Measurements from ENCODE around the gene CPE.

Gene CPE

DNA sequence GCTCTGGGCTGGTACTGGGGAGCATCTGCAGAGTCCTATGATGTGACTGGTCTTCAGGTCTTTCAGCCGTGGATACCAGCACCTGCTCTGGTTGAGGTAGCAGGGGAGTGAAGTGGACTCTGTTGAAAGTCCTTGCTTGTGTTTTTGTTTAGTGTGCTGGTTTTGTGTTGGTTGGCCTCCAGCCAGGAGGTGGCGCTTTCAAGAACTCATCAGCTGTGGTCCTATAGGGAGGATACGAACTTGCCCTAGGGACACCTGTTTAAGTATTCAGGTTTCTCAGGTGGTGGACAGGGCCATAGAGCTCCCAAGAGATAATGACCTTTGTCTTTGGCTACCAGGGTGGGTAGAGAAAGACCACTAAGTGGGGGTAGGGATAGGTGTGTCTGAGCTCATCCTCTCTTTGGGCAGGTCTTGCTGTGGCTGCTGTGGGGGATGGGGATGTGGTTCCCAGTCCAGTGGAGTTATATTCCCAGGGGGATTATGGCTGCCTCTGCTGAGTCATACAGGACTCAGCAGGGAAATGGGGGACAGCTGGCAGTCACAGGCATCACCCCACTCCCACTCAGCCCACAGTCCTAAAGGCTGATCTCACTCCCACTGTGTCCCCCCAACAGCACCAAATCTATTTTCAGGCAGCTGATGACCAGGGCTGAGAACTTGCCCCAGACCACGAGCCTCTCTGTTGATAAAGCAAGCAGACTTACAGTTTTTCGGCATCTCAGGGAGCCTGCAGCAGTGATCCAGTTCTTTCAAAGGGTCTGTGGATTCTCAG lies 27.3 kb upstream of the CPE start:
- DNase-seq (ENCODE audit: low read depth in 1 of 2, low spot score in 1 of 2) = no peak
- Histone ChIP-seq H3K4me3 (replicated peaks; ENCODE audit: insufficient read depth, low read length) (no peak overlapping the region), H3K27ac (replicated peaks) (no peak overlapping the region), H3K27me3 (ENCODE audit: insufficient read depth, poor library complexity, severe bottlenecking) (no peaks in the 10 kb centered on the region)
- no peak for TF ChIP-seq GABPA (IDR thresholded peaks at IDR 0.05; ENCODE audit: low read depth)
- TF ChIP-seq, protein P1, sequence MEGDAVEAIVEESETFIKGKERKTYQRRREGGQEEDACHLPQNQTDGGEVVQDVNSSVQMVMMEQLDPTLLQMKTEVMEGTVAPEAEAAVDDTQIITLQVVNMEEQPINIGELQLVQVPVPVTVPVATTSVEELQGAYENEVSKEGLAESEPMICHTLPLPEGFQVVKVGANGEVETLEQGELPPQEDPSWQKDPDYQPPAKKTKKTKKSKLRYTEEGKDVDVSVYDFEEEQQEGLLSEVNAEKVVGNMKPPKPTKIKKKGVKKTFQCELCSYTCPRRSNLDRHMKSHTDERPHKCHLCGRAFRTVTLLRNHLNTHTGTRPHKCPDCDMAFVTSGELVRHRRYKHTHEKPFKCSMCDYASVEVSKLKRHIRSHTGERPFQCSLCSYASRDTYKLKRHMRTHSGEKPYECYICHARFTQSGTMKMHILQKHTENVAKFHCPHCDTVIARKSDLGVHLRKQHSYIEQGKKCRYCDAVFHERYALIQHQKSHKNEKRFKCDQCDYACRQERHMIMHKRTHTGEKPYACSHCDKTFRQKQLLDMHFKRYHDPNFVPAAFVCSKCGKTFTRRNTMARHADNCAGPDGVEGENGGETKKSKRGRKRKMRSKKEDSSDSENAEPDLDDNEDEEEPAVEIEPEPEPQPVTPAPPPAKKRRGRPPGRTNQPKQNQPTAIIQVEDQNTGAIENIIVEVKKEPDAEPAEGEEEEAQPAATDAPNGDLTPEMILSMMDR (IDR thresholded peaks at IDR 0.05; ENCODE audit: insufficient read depth, low read length) = no peak
- TF ChIP-seq POLR2AphosphoS5 (IDR thresholded peaks at IDR 0.05; ENCODE audit: low read depth) = no peak
- no peak for TF ChIP-seq SPI1 (IDR thresholded peaks at IDR 0.05; ENCODE audit: borderline replicate concordance, low read depth)
- TF ChIP-seq, protein P2, sequence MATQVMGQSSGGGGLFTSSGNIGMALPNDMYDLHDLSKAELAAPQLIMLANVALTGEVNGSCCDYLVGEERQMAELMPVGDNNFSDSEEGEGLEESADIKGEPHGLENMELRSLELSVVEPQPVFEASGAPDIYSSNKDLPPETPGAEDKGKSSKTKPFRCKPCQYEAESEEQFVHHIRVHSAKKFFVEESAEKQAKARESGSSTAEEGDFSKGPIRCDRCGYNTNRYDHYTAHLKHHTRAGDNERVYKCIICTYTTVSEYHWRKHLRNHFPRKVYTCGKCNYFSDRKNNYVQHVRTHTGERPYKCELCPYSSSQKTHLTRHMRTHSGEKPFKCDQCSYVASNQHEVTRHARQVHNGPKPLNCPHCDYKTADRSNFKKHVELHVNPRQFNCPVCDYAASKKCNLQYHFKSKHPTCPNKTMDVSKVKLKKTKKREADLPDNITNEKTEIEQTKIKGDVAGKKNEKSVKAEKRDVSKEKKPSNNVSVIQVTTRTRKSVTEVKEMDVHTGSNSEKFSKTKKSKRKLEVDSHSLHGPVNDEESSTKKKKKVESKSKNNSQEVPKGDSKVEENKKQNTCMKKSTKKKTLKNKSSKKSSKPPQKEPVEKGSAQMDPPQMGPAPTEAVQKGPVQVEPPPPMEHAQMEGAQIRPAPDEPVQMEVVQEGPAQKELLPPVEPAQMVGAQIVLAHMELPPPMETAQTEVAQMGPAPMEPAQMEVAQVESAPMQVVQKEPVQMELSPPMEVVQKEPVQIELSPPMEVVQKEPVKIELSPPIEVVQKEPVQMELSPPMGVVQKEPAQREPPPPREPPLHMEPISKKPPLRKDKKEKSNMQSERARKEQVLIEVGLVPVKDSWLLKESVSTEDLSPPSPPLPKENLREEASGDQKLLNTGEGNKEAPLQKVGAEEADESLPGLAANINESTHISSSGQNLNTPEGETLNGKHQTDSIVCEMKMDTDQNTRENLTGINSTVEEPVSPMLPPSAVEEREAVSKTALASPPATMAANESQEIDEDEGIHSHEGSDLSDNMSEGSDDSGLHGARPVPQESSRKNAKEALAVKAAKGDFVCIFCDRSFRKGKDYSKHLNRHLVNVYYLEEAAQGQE (IDR thresholded peaks at IDR 0.05; ENCODE audit: insufficient replicate concordance, low read depth) = no peak

DNA sequence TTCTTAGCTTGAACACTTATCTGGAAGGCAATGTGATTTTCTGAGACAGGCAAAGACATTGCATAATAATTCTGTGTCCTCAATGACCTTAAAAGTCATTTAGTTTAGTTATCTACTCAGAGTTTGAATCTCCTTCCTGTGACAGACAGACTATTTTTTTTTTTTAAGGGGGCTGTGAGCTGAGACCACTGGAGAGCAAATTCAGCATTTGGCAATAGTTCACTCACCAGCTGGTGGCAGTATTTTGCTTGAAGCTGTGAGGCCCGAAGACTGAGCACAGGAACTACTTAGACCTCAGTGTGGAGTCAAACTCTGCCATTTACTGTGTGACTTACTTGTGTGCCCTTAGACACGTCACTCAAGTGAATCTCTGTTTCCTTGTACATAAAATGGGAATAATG lies 22.9 kb upstream of the CPE start:
- DNase-seq (ENCODE audit: low read depth in 1 of 2, low spot score in 1 of 2) = no peak
- no peak overlapping the region for H3K4me3 ChIP-seq (replicated peaks; ENCODE audit: insufficient read depth, low read length)
- H3K27ac ChIP-seq (replicated peaks) = no peak overlapping the region
- H3K27me3 ChIP-seq (ENCODE audit: insufficient read depth, poor library complexity, severe bottlenecking) = no peaks in the 10 kb centered on the region
- TF ChIP-seq SPI1 (IDR thresholded peaks at IDR 0.05; ENCODE audit: borderline replicate concordance, low read depth) = no peak
- TF ChIP-seq, protein P1 (IDR thresholded peaks at IDR 0.05; ENCODE audit: insufficient read depth, low read length) = peak; percentile 5

DNA sequence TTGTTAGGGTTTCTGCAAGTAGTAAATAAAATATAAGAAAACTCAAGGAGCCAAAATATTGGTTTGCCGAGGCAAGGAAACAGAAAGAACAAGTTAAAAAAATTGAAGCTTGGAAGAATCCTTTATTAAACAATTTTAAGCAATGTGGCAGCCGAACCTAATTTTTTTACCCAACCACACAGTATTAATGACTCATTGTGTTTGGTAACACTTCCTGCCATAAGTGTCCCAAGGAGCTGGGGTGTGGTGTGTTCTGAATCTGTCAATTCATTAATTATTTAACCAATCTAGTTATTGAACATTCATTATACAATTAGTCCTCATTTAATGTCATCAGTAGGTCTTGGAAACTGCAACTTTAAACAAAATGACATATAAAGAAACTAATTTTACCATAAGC lies 19.3 kb upstream of the CPE start:
- DNase-seq (ENCODE audit: low read depth in 1 of 2, low spot score in 1 of 2) = no peak
- Histone ChIP-seq H3K27ac (replicated peaks) (no peak overlapping the region), H3K4me3 (replicated peaks; ENCODE audit: insufficient read depth, low read length) (no peak overlapping the region), H3K27me3 (ENCODE audit: insufficient read depth, poor library complexity, severe bottlenecking) (no peaks in the 10 kb centered on the region)
- TF ChIP-seq POLR2AphosphoS5 (IDR thresholded peaks at IDR 0.05; ENCODE audit: low read depth) = no peak
- TF ChIP-seq, protein P1 (IDR thresholded peaks at IDR 0.05; ENCODE audit: insufficient read depth, low read length) = no peak
- TF ChIP-seq GABPA (IDR thresholded peaks at IDR 0.05; ENCODE audit: low read depth) = no peak
- TF ChIP-seq, protein P2 (IDR thresholded peaks at IDR 0.05; ENCODE audit: insufficient replicate concordance, low read depth) = no peak
- TF ChIP-seq SPI1 (IDR thresholded peaks at IDR 0.05; ENCODE audit: borderline replicate concordance, low read depth) = no peak

Data from HL-60 (cell line).